ENCODE results near the gene SEMA7A.

Gene SEMA7A

DNA sequence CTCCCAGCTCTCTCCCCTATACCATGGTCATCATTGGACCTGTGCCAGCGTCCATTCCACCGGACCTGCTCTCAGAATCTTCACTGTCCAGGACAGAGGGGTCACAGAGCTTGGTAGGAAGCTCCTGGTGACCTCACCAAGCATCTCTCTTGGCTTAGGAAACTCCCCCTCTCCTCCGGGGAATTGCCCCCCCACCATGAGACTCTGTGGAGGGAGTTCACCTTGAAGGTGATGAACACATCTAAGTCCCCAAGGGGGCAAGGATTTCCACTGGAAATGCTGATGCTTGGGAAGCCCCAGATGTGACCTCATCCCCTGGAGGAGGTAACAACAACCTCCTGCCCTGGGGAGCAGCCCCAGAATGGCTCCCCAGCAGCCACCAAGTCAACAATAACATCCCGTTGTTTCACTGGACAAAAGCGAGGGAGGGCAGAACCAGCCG is 3.2 kb downstream of the SEMA7A start:
- DNase-seq (ENCODE audit: low read depth in 2 of 2): no peak

DNA sequence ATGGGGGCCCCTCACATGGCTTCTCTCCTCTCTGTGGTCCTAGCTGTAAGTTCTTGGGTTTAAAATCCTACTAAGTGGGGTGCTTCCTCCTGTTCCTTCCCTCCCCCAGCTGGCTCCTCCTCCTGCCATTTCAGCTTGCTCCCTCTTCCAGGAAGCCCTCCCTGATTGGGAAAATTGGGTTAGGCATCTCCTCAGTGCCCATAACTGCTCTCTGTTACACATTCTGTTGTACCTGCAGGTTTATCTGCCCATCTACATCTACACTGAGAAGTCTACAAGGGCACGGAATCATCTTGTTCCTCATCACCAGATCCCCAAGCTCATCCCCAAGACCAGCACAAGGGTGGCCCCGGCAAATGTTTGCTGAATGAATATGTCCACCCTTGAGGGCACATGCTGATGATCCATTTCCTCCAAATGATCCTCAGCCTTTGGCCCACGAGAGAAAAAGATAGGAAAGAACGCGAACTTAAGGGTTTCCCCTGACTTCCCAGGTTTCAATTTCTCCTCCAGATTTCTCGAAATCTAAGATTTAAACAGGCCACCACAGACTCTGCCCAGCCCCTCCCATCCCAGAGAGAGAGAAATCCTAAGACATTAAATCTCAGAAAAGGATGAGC is 3.9 kb downstream of the SEMA7A start:
- no peak for DNase-seq (ENCODE audit: low read depth in 2 of 2)

DNA sequence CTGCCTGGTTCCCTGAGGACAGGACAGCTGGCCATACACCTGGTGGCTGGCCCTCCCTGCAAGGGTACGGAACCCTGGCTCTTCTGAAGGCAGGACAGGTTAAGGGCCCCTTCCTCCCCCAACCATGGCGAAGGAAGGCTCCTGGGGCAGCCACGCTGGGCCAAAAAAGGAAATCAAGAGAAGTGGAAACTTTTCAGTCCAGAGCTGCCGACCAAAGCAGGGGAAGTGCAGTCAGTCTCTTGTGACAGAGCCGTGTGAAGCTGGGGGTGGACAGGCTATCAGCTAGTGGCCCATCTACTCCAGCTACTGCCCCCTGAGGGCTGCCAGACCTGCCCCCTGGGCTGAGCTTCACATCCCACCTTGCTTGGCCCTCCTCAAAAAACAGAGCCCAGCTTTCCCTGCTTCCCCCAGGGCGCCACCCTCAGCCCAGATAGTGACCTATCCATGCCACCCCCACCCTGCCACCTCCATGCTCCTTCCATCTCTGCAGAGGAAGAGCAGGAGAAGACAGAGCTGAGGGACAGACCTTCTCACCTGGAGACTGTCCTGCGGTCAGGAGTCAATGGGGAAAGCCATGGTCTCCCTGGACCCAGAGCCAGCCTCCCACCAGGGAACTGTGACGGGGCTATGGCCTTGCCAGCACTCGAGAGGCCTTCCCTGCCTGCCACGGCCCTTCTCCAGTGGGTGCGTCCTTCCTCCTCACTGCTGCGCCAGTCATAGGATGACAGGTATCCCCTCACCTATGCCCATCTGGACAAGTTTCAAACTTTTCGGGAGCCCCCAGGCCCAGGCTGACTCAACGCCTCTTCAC is 4.6 kb downstream of the SEMA7A start:
- no peak for DNase-seq (ENCODE audit: low read depth in 2 of 2)

DNA sequence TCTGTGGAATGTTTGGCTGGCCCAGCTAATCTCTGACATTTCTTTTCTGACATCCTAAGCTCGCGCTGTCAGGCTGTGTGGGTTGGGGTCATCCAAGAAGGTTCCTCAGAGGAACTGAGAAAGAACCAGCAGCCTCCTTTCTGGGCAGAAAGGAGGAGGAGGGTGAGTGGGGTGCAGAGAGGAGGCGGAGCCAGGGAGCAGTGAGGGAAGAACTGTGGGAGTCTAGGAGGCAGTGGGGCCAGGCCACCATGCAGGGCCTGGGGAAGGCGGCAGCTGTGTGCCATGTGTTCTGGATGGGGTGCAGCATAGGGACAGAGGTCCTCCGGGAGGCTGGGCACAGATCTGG is 5.3 kb downstream of the SEMA7A start:
- no peak for DNase-seq (ENCODE audit: low read depth in 2 of 2)

DNA sequence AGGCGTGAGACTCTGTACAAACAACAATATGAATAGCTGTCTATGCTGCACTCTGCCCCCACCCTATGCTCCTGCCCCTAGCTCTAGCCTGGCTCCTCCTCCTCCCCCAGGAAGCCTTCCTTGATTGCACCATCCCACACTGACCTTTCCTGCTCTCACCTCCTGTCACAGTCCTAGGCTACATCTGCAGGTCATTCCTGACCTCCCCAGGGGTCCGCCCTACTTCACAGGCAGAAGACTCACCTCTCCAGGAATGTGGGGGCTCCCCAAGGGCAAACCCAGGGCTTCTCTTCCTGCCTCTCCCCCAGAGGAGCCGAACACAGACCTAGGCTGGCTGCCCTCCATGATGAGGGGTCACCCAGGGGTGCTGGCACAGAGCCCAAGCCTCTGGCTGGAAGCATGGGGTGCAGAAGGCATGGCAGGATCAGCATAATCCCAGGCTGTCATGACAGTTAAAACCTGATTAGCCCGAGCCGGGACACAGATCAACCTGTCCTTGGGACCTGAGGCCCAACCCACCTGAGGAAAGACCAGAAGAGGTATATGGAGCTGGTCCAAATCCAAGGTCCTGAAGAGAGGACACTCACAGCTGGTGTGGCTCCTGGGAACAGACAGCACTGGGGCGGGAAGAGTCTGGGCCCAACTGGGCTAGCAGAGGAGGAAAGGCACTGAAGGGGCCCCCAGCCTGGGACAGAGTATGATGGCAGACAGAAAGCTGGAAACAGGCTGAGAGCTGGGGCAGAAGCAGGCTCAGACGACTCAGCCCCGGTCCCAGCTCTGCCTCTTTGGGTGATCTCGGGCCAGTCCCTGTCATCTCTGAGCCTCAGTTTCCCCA is 5.9 kb downstream of the SEMA7A start:
- no peak for DNase-seq (ENCODE audit: low read depth in 2 of 2)

DNA sequence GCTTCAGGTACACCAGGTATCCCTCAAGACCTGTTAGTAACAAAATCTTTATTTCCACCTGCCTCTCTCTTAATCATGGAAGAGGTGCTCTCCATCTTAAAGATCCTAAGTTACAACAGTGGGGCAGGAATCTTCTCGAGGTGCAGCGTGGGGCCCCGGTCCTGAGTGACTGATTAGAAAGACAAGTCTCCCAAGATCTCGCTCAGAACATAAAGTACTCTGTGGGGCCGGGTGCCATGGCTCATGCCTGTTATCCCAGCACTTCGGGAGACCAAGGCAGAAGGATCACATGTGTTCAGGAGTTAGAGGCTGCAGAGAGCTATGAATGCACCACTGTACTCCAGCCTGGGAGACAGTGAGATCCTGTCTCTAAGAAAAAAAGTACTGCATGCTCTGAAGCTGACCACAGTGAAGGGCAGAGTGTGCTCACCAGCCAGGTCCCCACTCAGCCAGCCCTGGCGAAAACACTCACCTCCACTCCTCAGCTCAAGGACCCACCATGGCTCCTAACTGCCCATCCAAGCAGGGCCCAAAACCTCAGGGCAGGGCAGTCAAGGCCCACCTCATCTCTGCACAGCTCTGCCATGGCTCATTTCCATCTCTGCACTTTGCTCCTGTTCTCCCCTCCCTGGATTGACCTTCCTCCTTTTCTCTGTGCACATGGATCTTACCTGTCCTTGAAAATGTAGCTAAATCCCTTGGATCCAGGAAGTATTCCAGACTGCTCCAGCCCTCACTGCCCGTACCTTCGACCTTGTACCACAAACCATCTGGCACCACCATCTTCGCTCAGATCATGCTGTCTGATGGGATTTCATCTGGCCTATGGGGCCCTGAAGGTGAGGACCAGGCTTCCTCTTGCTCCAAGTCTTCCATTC is 7.1 kb downstream of the SEMA7A start:
- DNase-seq (ENCODE audit: low read depth in 2 of 2): no peak

DNA sequence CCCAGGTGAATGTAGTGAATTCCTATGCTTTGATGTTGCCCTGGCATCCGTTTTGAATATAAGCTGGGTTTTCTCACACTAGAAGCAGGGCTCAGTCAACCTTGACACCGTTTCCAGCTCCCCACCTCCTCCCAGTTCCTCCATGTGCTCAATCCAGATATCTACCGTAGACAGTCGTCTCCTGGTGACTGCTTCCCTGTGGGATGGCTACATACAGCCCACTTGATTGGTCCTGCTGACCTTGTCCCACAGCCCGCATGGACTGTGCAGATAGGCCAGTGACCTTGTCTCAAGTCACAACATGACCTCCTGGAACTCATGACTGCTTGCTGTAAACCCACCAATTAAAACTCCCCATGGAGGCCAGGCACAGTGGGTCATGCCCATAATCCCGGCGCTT is 8.1 kb downstream of the SEMA7A start:
- DNase-seq (ENCODE audit: low read depth in 2 of 2): no peak

DNA sequence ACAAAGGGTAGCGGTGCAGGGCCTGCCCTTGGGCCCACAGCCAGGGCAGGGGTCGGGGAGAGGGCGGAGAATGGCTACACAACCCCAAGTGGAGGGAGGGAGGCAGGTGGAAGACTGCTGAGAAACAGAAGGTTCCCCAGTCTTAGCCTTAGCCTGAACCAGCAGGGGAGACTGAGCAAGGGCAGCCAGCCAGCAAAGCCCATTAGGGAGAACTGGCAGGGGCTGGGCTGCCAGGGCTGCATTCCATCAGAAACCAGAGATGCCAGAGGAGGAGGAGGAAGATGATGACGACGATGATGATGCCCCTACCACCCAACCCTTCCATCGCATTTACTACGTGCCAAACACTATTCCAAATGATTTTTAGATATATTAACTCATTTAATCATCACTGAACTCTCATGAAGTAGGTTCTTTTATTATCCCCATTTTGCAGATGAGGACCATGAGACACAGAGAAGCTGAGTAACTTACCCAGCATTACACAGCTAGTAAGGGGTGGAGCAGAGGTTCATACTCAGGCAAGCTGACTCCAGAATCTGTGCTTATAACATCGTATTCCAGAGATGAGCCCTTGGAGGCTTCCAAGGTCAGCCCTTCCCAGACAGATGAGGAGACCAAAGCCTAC is 8.7 kb downstream of the SEMA7A start:
- no peak for DNase-seq (ENCODE audit: low read depth in 2 of 2)

DNA sequence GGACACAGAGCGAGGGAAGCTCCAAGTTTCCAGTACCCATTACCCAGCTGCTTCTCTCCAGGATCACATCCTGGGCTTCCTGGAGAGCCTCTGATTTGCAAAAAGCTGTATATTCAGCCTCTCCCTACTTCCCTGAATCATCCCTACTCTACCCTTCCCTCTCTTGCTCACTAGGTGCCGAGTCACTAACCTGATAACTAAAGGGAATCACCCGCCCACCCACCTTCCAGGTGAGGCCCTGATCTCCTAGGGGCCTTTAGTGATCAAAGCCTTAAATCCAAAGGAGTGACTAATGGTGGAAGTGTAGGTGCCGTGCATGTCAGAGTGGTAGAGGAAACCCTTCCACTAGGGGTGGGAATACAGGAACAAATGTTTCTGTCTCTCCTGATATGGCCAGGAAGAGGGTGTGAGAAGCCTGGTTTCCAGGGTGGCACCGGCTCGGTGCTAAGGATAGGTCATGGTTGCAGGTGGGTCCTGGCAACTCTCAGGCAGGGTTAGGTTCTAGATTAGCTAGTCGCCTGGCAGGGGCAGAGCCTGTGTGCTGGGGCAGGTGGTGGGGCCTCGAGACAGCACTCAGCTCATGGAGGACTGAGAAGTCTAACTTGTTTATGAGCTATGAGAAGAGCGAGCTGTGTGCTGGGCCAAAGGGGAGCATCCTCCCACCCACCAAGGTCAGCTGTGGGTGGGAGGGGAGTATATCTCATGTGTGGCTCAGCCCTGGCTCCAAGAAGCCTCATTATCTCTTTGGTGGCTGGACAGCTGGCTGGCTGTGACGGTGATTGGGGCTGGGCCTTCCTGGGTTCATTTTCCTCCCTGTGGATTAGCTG is 10.1 kb downstream of the SEMA7A start:
- no peak for DNase-seq (ENCODE audit: low read depth in 2 of 2)

DNA sequence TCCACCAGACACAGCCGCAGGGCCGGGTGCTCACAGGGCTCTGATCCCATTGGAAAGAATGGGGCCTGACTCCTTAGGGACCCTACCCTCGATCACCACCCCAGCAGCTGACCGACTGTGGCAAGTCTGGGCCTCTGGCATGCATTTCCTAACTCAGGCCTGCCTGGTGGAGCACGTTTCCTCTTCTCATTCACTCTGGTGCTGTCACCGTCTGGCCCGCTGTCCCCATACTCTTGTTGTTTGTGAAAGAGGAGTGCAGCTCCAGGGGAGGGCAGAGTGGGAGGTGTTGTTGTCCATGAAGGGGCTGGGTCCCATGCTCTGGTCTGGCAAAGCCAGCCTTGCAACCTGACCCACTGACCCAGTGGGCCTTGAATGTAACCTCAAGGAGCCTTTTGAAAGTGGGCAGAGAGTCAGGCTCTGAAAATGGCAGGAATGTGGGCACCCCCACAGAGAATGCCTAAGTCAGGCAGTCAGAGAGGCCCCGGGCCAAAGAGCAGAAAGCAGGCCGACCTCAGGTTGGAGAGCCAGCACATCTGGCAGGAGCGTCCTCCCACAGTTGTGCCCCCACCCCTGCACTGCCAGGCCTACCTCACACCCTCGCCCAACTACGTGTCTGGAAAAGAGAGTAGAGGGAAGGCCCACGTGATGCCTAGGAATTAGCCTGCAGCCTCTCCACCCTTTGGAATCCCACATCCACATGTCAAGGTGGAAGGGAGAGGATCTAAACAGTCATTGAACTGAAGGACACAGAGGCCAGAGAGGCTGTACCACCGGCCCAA is 10.9 kb downstream of the SEMA7A start:
- no peak for DNase-seq (ENCODE audit: low read depth in 2 of 2)

DNA sequence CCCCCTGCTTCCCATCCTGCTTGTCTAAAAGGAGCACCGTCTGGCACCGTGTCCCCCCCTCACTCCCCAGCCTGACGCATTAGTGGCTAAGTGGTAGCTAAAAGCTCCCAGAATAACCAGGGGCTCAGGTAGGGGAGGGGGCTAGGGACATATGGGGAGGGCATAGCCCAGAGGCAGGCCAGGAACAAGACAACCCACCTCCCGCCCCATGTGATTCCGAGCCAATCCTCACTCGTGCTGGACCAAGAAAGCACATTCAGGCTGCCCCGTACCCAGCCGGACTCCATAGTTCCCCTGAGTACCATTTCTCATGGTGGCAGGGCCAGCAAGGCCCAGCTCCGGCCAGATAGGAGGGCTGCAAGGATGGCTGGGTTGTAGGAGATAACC is 11.5 kb downstream of the SEMA7A start:
- DNase-seq (ENCODE audit: low read depth in 2 of 2): no peak

DNA sequence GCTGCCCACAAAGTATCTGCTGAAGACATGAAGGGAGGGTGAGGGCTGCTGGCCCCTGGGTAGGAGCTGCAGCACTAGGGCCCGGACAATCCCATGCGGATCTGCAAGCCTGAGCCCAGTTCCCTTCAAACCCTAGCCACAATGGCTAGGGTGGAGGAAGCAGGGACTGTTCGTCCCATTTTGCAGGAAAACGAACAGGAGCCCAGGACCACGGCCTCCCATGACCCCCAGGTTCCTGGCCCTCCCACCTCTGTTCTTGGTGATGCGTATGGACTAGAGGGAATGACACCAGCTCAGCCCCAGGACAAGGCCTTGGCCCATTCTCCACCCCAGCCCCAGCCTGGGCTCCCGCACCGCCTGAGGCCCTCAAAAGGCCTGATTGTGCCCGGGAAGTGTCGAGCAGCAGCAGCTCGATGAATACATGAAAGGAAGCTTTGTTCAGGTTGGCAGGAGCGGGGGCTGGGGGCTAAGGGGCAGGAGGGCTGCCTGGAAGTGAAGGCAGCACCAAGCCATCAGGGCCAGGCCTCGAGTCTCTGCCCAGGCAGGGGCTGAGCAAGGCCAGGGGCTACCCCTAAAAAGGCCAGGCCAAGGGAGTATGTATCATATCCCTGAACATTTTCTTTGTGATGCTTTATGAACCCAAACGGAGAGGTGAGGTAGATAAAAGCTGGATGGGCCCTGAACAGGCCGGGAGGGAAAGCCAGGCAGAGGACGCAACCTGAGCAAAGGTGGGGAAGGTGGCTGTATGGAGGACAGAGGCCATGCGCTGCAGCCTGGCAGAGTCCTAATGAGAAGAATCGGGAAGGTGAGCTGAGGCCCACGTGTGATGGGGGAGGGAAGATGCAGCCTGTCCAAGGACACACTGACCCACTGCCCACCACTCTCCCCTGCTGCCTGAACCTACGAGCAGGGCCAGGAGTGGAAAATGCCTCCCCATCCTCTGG is 12.2 kb downstream of the SEMA7A start:
- DNase-seq (ENCODE audit: low read depth in 2 of 2): no peak

DNA sequence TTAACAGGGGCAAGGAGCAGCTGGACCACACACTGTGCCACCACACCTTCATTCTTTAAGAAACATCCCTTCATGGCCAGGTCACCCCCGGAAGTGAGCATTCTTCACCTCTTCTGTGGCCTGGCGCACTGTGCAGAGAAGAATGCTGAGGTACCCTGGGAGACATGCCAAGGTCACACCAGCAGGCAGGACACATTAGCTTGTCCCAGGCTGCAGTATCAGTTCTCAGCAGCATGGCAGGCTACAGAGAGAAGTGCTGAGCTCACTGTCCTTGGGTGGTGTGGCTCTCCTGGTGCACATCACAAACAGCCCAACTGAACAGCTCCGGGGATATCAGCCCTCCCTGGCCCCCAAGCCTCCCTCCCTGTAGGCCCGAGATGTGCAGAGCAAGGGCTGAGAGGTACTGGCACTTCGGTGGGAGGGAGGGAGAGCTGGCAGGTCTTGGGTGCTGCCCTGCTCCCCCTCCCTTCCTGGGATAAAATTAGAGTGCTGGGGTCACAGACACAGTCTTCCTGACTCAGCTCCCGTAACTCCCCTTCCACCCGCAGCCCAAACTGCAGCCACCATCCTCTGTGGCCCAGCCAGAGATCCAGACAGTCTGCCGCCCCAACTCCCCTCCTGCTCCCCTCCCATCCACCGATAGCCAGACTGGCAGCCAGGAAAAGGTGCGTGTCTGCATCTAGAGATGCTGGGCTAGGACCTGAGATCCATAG is 13.4 kb downstream of the SEMA7A start:
- DNase-seq (ENCODE audit: low read depth in 2 of 2): no peak

DNA sequence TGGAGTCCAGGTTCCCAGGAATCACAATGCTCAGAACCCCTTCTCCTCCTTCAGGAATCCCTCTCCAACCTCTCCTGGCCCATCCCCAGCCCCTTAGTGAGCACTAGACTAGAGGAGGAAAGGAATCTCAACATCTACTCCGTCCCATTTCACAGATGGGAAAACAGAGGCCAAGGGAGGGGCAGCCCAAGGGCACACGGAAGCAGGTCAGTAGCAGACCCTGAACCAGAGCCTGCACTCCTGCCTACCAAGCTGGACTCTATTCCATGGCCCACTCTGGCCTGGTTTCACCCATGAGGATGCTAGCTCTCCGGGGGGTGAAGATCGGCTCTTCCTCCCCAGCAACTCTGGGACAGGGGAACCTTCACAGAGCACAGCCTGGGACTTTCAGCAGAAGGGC is 14.3 kb downstream of the SEMA7A start:
- no peak for DNase-seq (ENCODE audit: low read depth in 2 of 2)

DNA sequence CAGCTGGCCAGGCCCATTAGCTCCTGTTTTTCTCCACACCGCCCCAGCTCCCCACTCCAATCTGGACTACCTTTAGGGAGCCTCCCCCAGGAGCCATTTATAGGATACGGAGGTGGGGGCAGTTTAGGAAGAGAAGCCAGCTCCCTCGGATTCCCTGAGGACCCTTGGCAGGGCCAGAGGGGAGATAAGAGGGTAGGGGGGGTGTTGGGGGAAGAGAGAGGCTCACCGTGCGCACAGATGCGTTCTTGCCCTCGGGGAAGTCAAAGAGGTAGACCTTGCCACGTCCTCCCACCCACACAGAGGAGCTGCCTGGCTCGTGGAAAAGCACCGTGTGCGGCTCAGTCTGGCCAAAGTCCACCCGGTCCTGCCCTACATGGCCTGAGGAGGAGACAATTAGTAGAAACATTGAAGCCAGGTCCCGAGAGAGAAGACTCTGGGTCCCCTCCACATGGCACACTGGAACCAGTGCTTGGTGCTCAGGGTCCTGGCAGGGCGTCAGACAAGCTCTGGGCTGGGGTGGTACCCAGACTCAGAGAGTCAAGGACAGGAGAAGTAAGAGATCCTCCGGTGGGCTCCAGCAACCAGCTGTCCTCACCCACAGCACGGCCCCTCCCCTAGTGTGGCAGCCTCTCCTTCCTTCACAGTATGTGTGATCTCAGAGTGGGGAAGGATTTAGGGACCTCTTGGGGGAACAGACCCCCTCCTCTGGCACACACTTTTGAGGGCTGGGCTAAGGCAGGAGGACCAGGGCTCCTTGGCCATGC is 15.0 kb downstream of the SEMA7A start:
- DNase-seq (ENCODE audit: low read depth in 2 of 2): no peak

DNA sequence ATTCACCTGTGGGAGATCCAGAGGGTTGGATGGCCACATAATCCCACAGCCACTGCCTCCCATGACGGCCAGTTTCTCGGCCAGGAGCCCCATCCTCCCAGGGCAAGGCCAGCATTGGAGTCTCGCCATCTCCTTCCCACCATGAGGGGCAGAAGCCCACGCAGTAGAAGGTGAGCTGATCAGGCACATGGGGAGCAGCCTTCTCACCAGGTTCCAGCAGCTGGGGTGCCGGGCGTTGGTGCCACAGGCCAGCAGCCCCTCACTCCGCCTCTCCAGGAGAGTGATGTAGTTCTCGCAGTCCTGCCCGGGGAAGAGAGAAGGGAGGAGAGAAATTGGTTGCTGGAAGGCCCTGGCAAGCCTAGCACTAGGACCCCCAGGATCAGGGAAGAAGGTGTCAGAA is 16.1 kb downstream of the SEMA7A start:
- no peak for DNase-seq (ENCODE audit: low read depth in 2 of 2)

DNA sequence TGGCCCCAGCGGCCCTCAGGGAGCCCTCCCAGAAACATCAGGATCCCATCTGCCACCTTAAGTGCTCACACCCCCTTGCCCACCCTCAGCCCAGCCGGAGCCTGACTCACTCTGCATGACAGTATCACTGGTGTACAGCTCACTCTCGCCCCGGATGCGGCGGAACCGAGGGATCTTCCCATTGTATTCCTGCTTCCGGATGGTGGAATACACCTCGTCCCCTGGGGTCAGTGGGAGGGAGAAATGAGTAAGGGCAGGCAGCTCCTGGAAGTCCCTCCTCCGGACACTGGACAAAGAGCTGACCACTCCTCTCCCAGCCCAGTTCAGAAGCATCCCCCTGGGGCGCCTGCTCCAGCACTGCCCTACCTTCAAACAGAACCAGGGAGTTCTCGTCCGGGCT is 16.5 kb downstream of the SEMA7A start:
- no peak for DNase-seq (ENCODE audit: low read depth in 2 of 2)
